ENCODE results near the gene ATRNL1.

The ATRNL1 gene

GRCh38 chr10:115093286-115093775, at the start of gene ATRNL1:
Gene ATRNL1, plus strand, starts transcription at chr10:115093365. Its CDS starts 386 bp downstream, at chr10:115093751.
- TF ChIP-seq, protein P1, sequence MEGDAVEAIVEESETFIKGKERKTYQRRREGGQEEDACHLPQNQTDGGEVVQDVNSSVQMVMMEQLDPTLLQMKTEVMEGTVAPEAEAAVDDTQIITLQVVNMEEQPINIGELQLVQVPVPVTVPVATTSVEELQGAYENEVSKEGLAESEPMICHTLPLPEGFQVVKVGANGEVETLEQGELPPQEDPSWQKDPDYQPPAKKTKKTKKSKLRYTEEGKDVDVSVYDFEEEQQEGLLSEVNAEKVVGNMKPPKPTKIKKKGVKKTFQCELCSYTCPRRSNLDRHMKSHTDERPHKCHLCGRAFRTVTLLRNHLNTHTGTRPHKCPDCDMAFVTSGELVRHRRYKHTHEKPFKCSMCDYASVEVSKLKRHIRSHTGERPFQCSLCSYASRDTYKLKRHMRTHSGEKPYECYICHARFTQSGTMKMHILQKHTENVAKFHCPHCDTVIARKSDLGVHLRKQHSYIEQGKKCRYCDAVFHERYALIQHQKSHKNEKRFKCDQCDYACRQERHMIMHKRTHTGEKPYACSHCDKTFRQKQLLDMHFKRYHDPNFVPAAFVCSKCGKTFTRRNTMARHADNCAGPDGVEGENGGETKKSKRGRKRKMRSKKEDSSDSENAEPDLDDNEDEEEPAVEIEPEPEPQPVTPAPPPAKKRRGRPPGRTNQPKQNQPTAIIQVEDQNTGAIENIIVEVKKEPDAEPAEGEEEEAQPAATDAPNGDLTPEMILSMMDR (IDR thresholded peaks at IDR 0.05; ENCODE audit: low read depth, low read length), result no peak
- H3K4me3 ChIP-seq (ENCODE audit: low read depth, low read length), result peak within 1 kb of the TSS; percentile 63

DNA sequence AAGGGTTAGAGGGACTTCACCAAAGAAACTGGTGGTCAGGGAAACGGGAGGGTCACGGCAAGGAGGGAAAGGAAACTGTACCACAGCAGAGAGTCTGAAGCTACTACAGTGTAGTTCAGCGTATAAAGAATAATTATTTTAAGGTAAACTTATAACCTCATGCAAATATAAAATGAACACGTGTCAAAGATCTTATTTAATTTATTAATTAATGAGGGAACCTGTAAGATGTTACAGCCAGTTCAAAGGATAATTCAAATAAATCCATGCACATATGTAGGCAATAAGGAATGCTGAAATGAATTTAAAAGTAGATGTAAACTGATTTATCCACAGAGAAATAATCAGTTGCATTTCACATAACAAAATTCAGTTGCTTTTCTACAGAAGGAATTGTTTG, 49.4 kb upstream of the ATRNL1 start:
- H3K4me3 ChIP-seq (ENCODE audit: low read depth, low read length), result no peak overlapping the region
- TF ChIP-seq, protein P1 (IDR thresholded peaks at IDR 0.05; ENCODE audit: low read depth, low read length), result no peak

DNA sequence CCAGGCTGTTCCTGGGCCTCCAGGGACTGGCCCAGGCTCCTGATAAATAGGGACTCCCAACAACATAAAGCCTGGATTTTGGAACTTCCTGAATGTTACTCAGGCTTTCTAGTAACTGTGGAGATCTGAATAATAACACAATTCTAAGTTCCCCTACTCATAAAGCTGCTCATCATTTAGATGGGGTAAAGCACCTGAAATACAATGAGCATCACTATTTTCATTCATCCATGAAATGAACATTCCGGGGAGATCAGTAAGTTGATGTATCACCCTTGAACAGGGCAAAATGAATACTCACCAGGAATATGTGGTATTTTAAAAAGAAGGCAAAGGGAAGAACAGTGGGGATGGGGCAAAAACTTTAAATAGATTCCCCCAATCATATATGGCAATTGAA, 48.3 kb upstream of the ATRNL1 start:
- TF ChIP-seq, protein P1 (IDR thresholded peaks at IDR 0.05; ENCODE audit: low read depth, low read length), result no peak
- no peak overlapping the region for H3K4me3 ChIP-seq (ENCODE audit: low read depth, low read length)

DNA sequence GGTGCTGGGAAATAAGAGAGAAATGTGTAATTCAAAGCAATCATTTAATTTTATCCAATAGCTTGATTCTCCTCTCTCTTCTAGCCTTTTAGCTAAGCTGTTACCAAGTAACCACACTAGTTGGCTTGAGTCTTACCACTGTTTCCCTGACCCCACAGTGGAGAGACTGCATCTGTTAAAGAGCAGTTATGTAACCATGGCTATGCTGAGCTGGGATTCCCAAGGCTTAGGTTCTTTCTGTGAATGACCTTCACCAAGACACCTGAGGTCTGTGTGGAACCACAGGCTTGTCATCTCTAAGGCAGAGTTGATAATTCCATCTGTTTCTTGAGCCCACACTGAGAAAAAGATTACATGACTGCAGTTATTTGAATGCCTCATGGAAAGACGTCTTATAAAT, 47.7 kb upstream of the ATRNL1 start:
- TF ChIP-seq, protein P1 (IDR thresholded peaks at IDR 0.05; ENCODE audit: low read depth, low read length), result no peak
- no peak overlapping the region for H3K4me3 ChIP-seq (ENCODE audit: low read depth, low read length)

GRCh38 chr10:115046686-115047236, 46.4 kb upstream of the ATRNL1 start:
- no peak overlapping the region for H3K4me3 ChIP-seq (ENCODE audit: low read depth, low read length)
- TF ChIP-seq, protein P1 (IDR thresholded peaks at IDR 0.05; ENCODE audit: low read depth, low read length), result no peak

GRCh38 chr10:115047705-115048104, 45.5 kb upstream of the ATRNL1 start:
- TF ChIP-seq, protein P1 (IDR thresholded peaks at IDR 0.05; ENCODE audit: low read depth, low read length), result no peak
- H3K4me3 ChIP-seq (ENCODE audit: low read depth, low read length), result no peak overlapping the region

DNA sequence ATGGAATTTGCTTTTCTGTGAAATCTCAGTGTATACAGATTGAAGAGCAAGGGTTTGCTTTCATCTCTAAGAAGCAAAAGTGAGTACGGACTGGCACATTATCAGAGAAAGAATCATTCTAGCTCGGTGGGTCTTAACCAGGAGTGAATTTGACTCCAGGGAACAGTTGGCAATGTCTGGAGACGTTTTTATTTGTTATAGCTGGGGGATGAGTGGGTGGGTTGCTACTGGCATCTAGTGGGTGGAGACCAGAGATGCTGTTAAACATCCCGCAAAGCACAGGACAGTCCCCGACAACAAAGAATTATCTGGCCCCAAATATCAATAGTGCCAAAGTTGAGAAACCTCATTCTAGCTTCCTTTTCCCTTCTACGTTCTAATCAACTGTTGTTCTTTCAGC, 43.8 kb upstream of the ATRNL1 start:
- TF ChIP-seq, protein P1 (IDR thresholded peaks at IDR 0.05; ENCODE audit: low read depth, low read length), result no peak
- H3K4me3 ChIP-seq (ENCODE audit: low read depth, low read length), result no peak overlapping the region

All from WI38 (cell line).